ENCODE results near the gene KDM5D. TPM values are rescaled to one million over a fixed set of nuclear protein-coding genes. Genes with fewer than 3 reads are reported as not detected.

Gene KDM5D
- total RNA-seq, 2 donors from 2014 or later, result 0.72 TPM; not detected in 1

GRCh38 chrY:19717950-19718349, 26.6 kb downstream of the KDM5D start:
- Histone ChIP-seq H3K36me3 (no peaks in the 10 kb centered on the region), H3K4me3 (no peak overlapping the region), H3K9ac (ENCODE audit: low read depth in 2 of 2, low read length in 2 of 2) (no peak overlapping the region), H3K9me3 (no peaks in the 10 kb centered on the region), H3K4me1 (no peaks in the 10 kb centered on the region), H3K27ac (no peak overlapping the region), H3K27me3 (no peaks in the 10 kb centered on the region)
- TF ChIP-seq CTCF (IDR thresholded peaks at IDR 0.05), result no peak
- no peak for DNase-seq
- intact Hi-C loops (cut with DNase I), result no loop called here

- Histone ChIP-seq H3K36me3 (no peaks in the 10 kb centered on the region), H3K9ac (ENCODE audit: low read depth in 2 of 2, low read length in 2 of 2) (no peak overlapping the region), H3K4me1 (no peaks in the 10 kb centered on the region), H3K9me3 (no peaks in the 10 kb centered on the region), H3K27me3 (no peaks in the 10 kb centered on the region), H3K27ac (no peak overlapping the region), H3K4me3 (no peak overlapping the region)
- no peak for DNase-seq
- no peak for TF ChIP-seq CTCF (IDR thresholded peaks at IDR 0.05)
- intact Hi-C loops (cut with DNase I), result no loop called here
These were observed 27.4 kb downstream of the KDM5D start for GRCh38 chrY:19717146-19717545.

- no peak overlapping the region for H3K4me3 ChIP-seq
- H3K4me1 ChIP-seq, result no peaks in the 10 kb centered on the region
- TF ChIP-seq CTCF (IDR thresholded peaks at IDR 0.05), result no peak
- intact Hi-C loops (cut with DNase I), result no loop called here
- DNase-seq, result no peak
- no peak overlapping the region for H3K27ac ChIP-seq
- no peaks in the 10 kb centered on the region for H3K27me3 ChIP-seq
- no peak overlapping the region for H3K9ac ChIP-seq (ENCODE audit: low read depth in 2 of 2, low read length in 2 of 2)
- no peaks in the 10 kb centered on the region for H3K36me3 ChIP-seq
- H3K9me3 ChIP-seq, result no peaks in the 10 kb centered on the region
These were observed 29.3 kb downstream of the KDM5D start for GRCh38 chrY:19715226-19715625.

- intact Hi-C loops (cut with DNase I), result no loop called here
- H3K36me3 ChIP-seq, result no peaks in the 10 kb centered on the region
- TF ChIP-seq CTCF (IDR thresholded peaks at IDR 0.05), result no peak
- no peaks in the 10 kb centered on the region for H3K4me1 ChIP-seq
- H3K27me3 ChIP-seq, result no peaks in the 10 kb centered on the region
- H3K4me3 ChIP-seq, result no peak overlapping the region
- H3K9me3 ChIP-seq, result no peaks in the 10 kb centered on the region
- H3K9ac ChIP-seq (ENCODE audit: low read depth in 2 of 2, low read length in 2 of 2), result no peak overlapping the region
- DNase-seq, result no peak
- H3K27ac ChIP-seq, result no peak overlapping the region
These were observed 31.1 kb downstream of the KDM5D start for GRCh38 chrY:19713430-19713829.

GRCh38 chrY:19706273-19706672, 38.3 kb downstream of the KDM5D start:
- H3K27ac ChIP-seq, result no peak overlapping the region
- intact Hi-C loops (cut with DNase I), result no loop called here
- no peak overlapping the region for H3K9ac ChIP-seq (ENCODE audit: low read depth in 2 of 2, low read length in 2 of 2)
- DNase-seq, result no peak
- no peak overlapping the region for H3K4me3 ChIP-seq
- no peak for TF ChIP-seq CTCF (IDR thresholded peaks at IDR 0.05)
- no peaks in the 10 kb centered on the region for H3K27me3 ChIP-seq
- H3K4me1 ChIP-seq, result no peaks in the 10 kb centered on the region
- H3K36me3 ChIP-seq, result no peaks in the 10 kb centered on the region
- H3K9me3 ChIP-seq, result no peaks in the 10 kb centered on the region

GRCh38 chrY:19698495-19698894, 46.0 kb downstream of the KDM5D start:
- intact Hi-C loops (cut with DNase I), result no loop called here
- no peak for DNase-seq
- Histone ChIP-seq H3K36me3 (no peaks in the 10 kb centered on the region), H3K27ac (no peak overlapping the region), H3K9me3 (no peaks in the 10 kb centered on the region), H3K4me1 (no peaks in the 10 kb centered on the region), H3K4me3 (no peak overlapping the region), H3K27me3 (no peaks in the 10 kb centered on the region), H3K9ac (ENCODE audit: low read depth in 2 of 2, low read length in 2 of 2) (no peak overlapping the region)
- no peak for TF ChIP-seq CTCF (IDR thresholded peaks at IDR 0.05)

Data from colonic mucosa (tissue), 4 donors.